Hematopoietic multipotent progenitor cell treated with erythropoietin and hydrocortisone succinate and interleukin-3 and kit ligand, for 8 days (in vitro differentiated cells): ENCODE measurements around the gene CDKAL1.
A peak's percentile ranks its signal among the peaks of the same experiment; 100 is the strongest.
"Not testable (repeated sequence)": the region's sequence is repeated elsewhere in the genome, so short reads cannot be mapped to it uniquely, and the experiment has no call there.

Experiments used
- DNase-seq: peaks from one replicate; pipeline ENCODE4 v3.0.0-alpha.2; 2015

The CDKAL1 gene

GRCh38 chr6:21046276-21046675, 512.0 kb downstream of the CDKAL1 start:
- DNase-seq: no peak

- DNase-seq: no peak
These were observed 513.8 kb downstream of the CDKAL1 start for GRCh38 chr6:21048047-21048446.

- no peak for DNase-seq
These were observed 514.9 kb downstream of the CDKAL1 start for GRCh38 chr6:21049148-21049547.

GRCh38 chr6:21049572-21049971, 515.3 kb downstream of the CDKAL1 start:
- DNase-seq: no peak

- no peak for DNase-seq
These were observed 516.7 kb downstream of the CDKAL1 start for GRCh38 chr6:21050935-21051334.

GRCh38 chr6:21051777-21052176, 517.5 kb downstream of the CDKAL1 start:
- DNase-seq: no peak

- no peak for DNase-seq
These were observed 519.4 kb downstream of the CDKAL1 start for GRCh38 chr6:21053612-21054011.

- not testable (repeated sequence) for DNase-seq
These were observed 521.2 kb downstream of the CDKAL1 start for GRCh38 chr6:21055480-21055879.

GRCh38 chr6:21061892-21062291, 527.6 kb downstream of the CDKAL1 start:
- DNase-seq: no peak

GRCh38 chr6:21064756-21065340, 530.6 kb downstream of the CDKAL1 start:
- DNase-seq: peak; percentile 28

GRCh38 chr6:21067521-21067920, 533.3 kb downstream of the CDKAL1 start:
- peak; percentile 51 for DNase-seq

- DNase-seq: no peak
These were observed 536.4 kb downstream of the CDKAL1 start for GRCh38 chr6:21070620-21071019.

- no peak for DNase-seq
These were observed 537.7 kb downstream of the CDKAL1 start for GRCh38 chr6:21071780-21072468.

GRCh38 chr6:21073318-21073839, 539.1 kb downstream of the CDKAL1 start:
- no peak for DNase-seq

GRCh38 chr6:21074484-21074883, 540.2 kb downstream of the CDKAL1 start:
- DNase-seq: no peak

GRCh38 chr6:21075986-21076385, 541.7 kb downstream of the CDKAL1 start:
- no peak for DNase-seq

GRCh38 chr6:21078497-21078896, 544.2 kb downstream of the CDKAL1 start:
- no peak for DNase-seq

- no peak for DNase-seq
These were observed 545.3 kb downstream of the CDKAL1 start for GRCh38 chr6:21079468-21080048.

GRCh38 chr6:21080221-21080620, 546.0 kb downstream of the CDKAL1 start:
- no peak for DNase-seq

- DNase-seq: no peak
These were observed 547.8 kb downstream of the CDKAL1 start for GRCh38 chr6:21082091-21082490.

- no peak for DNase-seq
These were observed 549.5 kb downstream of the CDKAL1 start for GRCh38 chr6:21083708-21084107.

- no peak for DNase-seq
These were observed 550.4 kb downstream of the CDKAL1 start for GRCh38 chr6:21084656-21085055.

- DNase-seq: no peak
These were observed 551.0 kb downstream of the CDKAL1 start for GRCh38 chr6:21085211-21085610.

- DNase-seq: no peak
These were observed 551.4 kb downstream of the CDKAL1 start for GRCh38 chr6:21085643-21086042.
